A673 (cell line): ENCODE measurements around the gene CCDC32. TPM values are rescaled to one million over a fixed set of nuclear protein-coding genes. Genes with fewer than 3 reads are reported as not detected.

Source experiments
- BruUV-seq: library from RNA; stranded (reverse); fragments of 400-500 nt; replicated peaks from 2 replicates; lab custom pipeline; 2021; lab: Mats Ljungman, UMichigan
- CTCF ChIA-PET: fragments of 300-600 bp; sonication (Branson Sonifier 250); formaldehyde crosslinking; loops from one replicate; lab custom pipeline; 2022; ENCODE audit warnings: antibody characterized with exemption; lab: Charles Lee
- POLR2A ChIA-PET: fragments of 300-600 bp; sonication (Branson Sonifier 250); formaldehyde crosslinking; loops from one replicate; lab custom pipeline; 2022; ENCODE audit warnings: antibody characterized with exemption; ENCODE audit not compliant: low non-redundant PET; lab: Charles Lee
- DNase-seq: peaks from one replicate; pipeline ENCODE4 v3.0.0-alpha.2; 2015; ENCODE audit warnings: low spot score
- H3K27ac ChIP-seq: fragments of 200-600 bp; sonication (generic); 2 replicates; pipeline ENCODE4 v1.5.1; 2016; ENCODE audit warnings: mixed run types, low read depth, mild to moderate bottlenecking, mixed read lengths, antibody characterized with exemption, low read length; ENCODE audit not compliant: poor library complexity, severe bottlenecking
- H3K27me3 ChIP-seq: fragments of 200-600 bp; sonication (generic); replicated peaks from 2 replicates; pipeline ENCODE4 v1.6.1; 2017; ENCODE audit warnings: mixed run types, low read depth, mild to moderate bottlenecking, mixed read lengths, antibody characterized with exemption, low read length; ENCODE audit not compliant: insufficient read depth, poor library complexity
- H3K36me3 ChIP-seq: fragments of 200-600 bp; sonication (generic); 2 replicates; pipeline ENCODE4 v1.6.1; 2016; ENCODE audit warnings: mixed run types, mild to moderate bottlenecking, mixed read lengths, antibody characterized with exemption, low read length; ENCODE audit not compliant: insufficient read depth, poor library complexity, severe bottlenecking
- H3K4me1 ChIP-seq: fragments of 200-600 bp; sonication (generic); 2 replicates; pipeline ENCODE4 v1.6.1; 2017; ENCODE audit warnings: mixed run types, mild to moderate bottlenecking, mixed read lengths, antibody characterized with exemption, low read length; ENCODE audit not compliant: insufficient read depth, poor library complexity, severe bottlenecking
- H3K4me3 ChIP-seq: fragments of 200-600 bp; sonication (generic); 2 replicates; pipeline ENCODE4 v1.5.1; 2016; ENCODE audit warnings: low read depth, mixed run types, mild to moderate bottlenecking, mixed read lengths, low read length; ENCODE audit not compliant: poor library complexity, severe bottlenecking
- H3K9me3 ChIP-seq: fragments of 200-600 bp; sonication (generic); 2 replicates; pipeline ENCODE4 v1.6.1; 2016; ENCODE audit warnings: mixed run types, low read depth, mild to moderate bottlenecking, mixed read lengths, antibody characterized with exemption, low read length; ENCODE audit not compliant: poor library complexity, severe bottlenecking
- CTCF ChIP-seq: fragments of 300-800, 200-600 bp; sonication (generic); conservative IDR thresholded peaks from 2 replicates; pipeline ENCODE4 v1.5.1; 2017; ENCODE audit warnings: low read depth, mild to moderate bottlenecking, antibody characterized with exemption, low read length, moderate library complexity, mixed read lengths
- EZH2 ChIP-seq: fragments of 200-600 bp; sonication (generic); IDR thresholded peaks from 2 replicates; pipeline ENCODE4 v1.6.1; 2017; ENCODE audit warnings: borderline replicate concordance, low read depth, mild to moderate bottlenecking, mixed read lengths, antibody characterized with exemption, low read length; ENCODE audit not compliant: poor library complexity, severe bottlenecking
- intact Hi-C: fragments of 100-400 bp; cut with micrococcal nuclease; formaldehyde crosslinking; loops from one replicate; pipeline ENCODE4 v1.10.0; 2022; ENCODE audit not compliant: unreplicated experiment
- total RNA-seq: library from RNA; stranded (reverse); gene quantifications from 2 replicates; pipeline ENCODE4 v1.2.3, GENCODE V29; 2021

The CCDC32 gene
- total RNA-seq, 1 experiment from 2014 or later, result 10.4 TPM

GRCh38 chr15:40512440-40512839 lies 52.4 kb downstream of the CCDC32 start:
- ChIA-PET POLR2A (no interaction called here), CTCF (interaction anchor here (0.6 kb wide), 1 partner anchor 121 kb away, joined by 5 read pairs; no protein-coding TSS in a partner anchor)
- intact Hi-C loops, result loop anchor here (10.0 kb wide), 1 partner anchor 168 kb away; the partner anchor contains the start of gene CCDC9B
- Histone ChIP-seq H3K9me3 (no peaks in the 10 kb centered on the region), H3K27me3 (peaks cover 8% of the 10 kb centered on the region), H3K36me3 (no peaks in the 10 kb centered on the region), H3K27ac (no peak overlapping the region), H3K4me3 (no peak overlapping the region), H3K4me1 (no peaks in the 10 kb centered on the region)
- BruUV-seq, result no TSS peak
- TF ChIP-seq CTCF, result no peak
- TF ChIP-seq EZH2, result no peak
- no peak for DNase-seq

DNA sequence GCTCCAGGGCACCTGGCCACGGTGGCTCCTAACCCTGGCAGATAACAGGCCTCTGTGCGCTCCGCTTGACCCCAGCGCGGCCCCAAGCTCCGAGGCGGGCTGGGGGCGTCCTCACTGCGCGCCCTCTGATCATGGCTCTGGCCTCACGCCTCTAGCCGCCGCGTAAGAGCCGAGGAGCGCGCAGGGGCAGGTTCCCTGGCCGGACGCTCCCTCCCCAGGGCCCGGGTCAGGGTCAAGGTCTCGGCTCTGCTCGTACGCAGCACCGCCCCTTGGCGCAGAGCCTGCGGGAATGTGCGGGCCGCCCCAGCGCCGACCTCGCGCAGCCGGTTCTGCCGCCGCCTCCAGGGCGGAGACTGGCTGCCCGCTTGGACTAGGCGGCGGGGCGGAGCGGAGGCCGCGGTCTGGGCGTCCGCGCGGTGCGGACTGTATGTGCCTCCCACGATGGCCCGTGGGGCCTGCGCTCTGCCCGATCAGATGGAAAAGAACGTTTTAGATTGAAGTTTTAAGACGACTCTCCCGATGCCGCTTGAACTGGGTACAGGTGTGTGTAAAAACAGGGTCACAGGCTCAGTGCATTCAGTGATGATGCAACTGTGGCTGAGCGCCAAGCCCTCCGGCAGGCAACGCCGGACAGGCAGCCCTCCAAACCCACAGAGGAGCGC lies 53.2 kb downstream of the CCDC32 start:
- Histone ChIP-seq H3K27ac (no peak overlapping the region), H3K4me3 (peak overlapping the region; percentile 36), H3K9me3 (no peaks in the 10 kb centered on the region), H3K27me3 (peaks cover 8% of the 10 kb centered on the region), H3K36me3 (no peaks in the 10 kb centered on the region), H3K4me1 (no peaks in the 10 kb centered on the region)
- no peak for DNase-seq
- intact Hi-C loops, result loop anchor here (10.0 kb wide), 1 partner anchor 167 kb away; the partner anchor contains the start of gene CCDC9B
- no TSS peak for BruUV-seq
- POLR2A ChIA-PET, result no interaction called here
- TF ChIP-seq EZH2 (peak; percentile 29), CTCF (no peak)
- CTCF ChIA-PET, result interaction anchor here (0.6 kb wide), 1 partner anchor 122 kb away, joined by 5 read pairs; no protein-coding TSS in a partner anchor

DNA sequence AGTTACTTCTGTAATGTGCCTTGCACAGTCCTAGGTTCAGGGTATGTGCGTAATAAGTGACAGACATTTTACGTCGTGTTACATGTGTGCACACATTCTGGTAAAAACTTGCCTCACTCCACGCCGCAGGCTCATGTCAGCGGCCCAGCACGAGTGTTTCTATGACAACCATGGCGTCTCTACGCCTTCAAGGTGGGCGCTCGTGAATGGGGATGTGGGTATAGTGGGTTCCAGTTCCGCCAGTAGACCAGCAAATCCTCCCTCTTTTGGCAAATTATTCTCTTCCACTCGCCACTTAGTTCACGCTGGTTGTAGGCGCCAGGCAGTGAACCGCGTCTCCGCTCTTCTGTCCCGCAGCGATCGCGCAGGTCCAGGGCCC lies 53.8 kb downstream of the CCDC32 start:
- TF ChIP-seq EZH2, result no peak
- no peak for TF ChIP-seq CTCF
- CTCF ChIA-PET, result no interaction called here

More for the DNA sequence above, 53.8 kb downstream of the CCDC32 start:
- Histone ChIP-seq H3K27me3 (peaks cover 8% of the 10 kb centered on the region), H3K4me1 (no peaks in the 10 kb centered on the region), H3K9me3 (no peaks in the 10 kb centered on the region), H3K27ac (no peak overlapping the region), H3K4me3 (peak overlapping the region; percentile 36), H3K36me3 (no peaks in the 10 kb centered on the region)
- no peak for DNase-seq
- intact Hi-C loops, result loop anchor here (10.0 kb wide), 1 partner anchor 166 kb away; the partner anchor contains the start of gene CCDC9B
- POLR2A ChIA-PET, result no interaction called here
- BruUV-seq, result no TSS peak
